Pulmonary artery endothelial cell (primary cell): Measurements from ENCODE around the gene MYRIP. TPM values are rescaled to one million over a fixed set of nuclear protein-coding genes. Genes with fewer than 3 reads are reported as not detected.

ENCODE experiments used
- DNase-seq: peaks from one replicate; pipeline ENCODE4 v3.0.0-alpha.2; 2011; ENCODE audit warnings: low read depth, low spot score
- total RNA-seq: library from RNA; depleted of rRNA; stranded (reverse); fragments of >200 nt; gene quantifications from 2 replicates; pipeline ENCODE4 v1.2.3, GENCODE V29; 2014

Gene MYRIP
- total RNA-seq, 1 donor from 2014 or later, result 22.4 TPM

GRCh38 chr3:40228792-40229350, 419.5 kb downstream of the MYRIP start:
- DNase-seq, result no peak

GRCh38 chr3:40229386-40229785, 420.0 kb downstream of the MYRIP start:
- DNase-seq, result no peak

DNA sequence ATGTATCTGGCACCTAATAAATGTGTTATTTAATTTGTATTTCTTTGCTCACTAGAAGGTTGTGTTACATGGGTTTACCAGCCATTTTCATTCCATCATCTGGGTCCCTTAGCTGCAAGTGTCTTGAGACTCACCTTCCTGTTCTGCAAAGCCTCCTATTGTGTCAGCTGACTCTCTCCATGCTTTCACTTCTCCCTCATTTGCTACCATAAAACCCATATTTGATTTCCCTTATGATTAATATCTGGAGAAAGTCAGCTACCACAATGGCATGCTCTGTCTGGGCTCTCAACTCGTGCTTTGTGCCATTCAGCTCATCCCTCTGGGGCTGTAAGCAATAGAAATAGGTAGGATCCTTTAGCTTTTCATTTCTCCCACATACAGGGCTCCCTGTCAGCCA, 420.6 kb downstream of the MYRIP start:
- DNase-seq, result no peak

DNA sequence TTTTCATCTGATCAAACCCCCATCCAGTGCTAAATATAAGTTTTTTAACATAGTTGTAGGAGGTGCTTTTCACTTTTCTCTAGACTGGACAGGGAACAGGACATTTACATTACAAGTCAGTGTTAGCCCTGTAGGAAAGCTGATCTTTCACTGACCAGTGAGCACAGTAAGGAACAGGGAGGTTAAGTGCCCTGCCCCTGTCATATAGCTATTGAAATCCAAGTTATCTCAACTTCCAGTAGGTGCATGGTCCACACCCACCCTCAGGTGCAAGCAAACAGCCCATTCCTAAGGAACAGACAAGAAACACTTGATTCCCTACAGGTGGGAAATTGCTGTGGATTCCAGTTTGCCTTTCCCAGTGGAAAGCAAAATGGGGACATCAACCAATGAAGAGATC, 421.0 kb downstream of the MYRIP start:
- DNase-seq, result no peak

DNA sequence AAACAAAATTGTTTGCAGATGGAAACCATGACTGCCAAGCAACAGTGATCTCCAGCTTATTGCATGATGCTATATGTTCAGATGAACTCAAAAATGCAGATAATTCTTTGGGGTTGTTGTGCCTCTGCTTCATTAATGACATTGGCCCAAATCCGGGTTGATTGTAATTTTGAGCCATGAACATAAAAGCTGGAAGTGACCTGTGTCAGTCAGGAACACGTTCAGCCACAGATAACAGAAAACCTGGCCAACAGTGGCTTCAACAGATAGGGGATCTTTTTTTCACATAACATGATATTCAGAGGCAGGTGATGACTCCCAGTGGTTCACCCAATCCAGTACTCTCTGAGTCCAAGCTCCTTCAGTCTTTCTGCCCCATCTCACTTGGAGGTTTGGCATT, 423.2 kb downstream of the MYRIP start:
- DNase-seq, result no peak

- DNase-seq, result no peak
Observed at GRCh38 chr3:40237159-40237558, 427.8 kb downstream of the MYRIP start.

- no peak for DNase-seq
Observed at GRCh38 chr3:40237889-40238571, 428.6 kb downstream of the MYRIP start.

DNA sequence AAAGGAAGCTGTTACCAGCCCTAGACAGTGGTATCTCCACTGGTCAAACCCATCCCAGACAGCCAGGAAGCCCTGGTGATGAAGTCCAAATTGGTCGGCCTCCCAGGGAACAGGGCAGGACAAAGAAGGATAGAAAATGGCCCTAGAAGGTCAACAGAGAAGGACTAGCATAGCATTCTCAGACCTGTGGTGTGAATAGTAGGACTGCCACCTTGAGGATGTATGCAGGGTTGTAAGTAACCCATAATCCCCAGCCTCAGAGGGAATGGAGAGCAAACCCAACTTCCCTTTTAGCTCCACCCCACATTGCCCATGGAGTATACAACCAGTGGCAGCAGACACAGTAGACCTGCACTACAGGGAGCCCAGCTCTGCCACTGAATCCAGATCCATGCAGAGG, 431.5 kb downstream of the MYRIP start:
- no peak for DNase-seq

- no peak for DNase-seq
Observed at GRCh38 chr3:40242216-40242615, 432.8 kb downstream of the MYRIP start.

GRCh38 chr3:40242638-40243037, 433.2 kb downstream of the MYRIP start:
- DNase-seq, result no peak

- DNase-seq, result no peak
Observed at GRCh38 chr3:40243056-40243455, 433.6 kb downstream of the MYRIP start.

GRCh38 chr3:40247714-40248454, 438.5 kb downstream of the MYRIP start:
- DNase-seq, result no peak

- DNase-seq, result no peak
Observed at GRCh38 chr3:40248591-40248990, 439.2 kb downstream of the MYRIP start.

- no peak for DNase-seq
Observed at GRCh38 chr3:40249168-40249567, 439.8 kb downstream of the MYRIP start.

DNA sequence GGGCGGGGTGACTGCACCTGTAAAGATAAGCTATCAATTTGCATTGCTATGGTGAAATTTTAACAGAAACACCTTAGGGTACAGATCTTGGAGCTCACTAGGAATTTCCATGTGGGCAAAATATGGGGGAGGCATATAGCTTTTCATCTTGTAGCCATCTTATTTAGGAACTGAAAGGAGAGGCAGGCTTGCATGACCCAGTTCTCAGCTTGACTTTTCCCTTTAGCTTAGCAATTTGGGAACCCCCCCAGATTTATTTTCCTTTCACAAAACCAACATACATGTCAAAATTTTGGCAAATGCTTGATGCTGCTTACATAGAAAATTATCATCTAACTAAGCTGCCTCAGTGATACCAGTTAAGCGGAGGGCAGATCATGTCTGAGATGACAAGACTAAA, 445.1 kb downstream of the MYRIP start:
- DNase-seq, result no peak

GRCh38 chr3:40254891-40255290, 445.5 kb downstream of the MYRIP start:
- DNase-seq, result no peak

DNA sequence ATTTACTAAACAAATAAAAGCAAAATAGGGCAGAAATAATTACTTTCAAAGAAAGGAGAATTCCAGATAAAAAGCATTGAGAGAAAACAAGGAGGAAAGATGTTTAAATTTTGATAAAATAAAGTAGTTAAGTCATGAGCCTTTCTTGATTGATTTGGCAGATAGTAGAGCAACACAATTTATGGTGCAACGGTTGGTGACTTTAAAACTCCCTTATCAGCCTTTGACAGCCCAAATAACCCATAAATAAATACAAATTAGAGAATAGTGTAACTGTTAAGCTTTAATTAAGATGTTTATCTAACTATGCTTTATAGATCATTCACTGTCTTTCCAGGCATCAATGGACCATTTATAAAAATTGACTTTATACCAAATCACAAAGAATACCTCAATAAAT, 446.1 kb downstream of the MYRIP start:
- no peak for DNase-seq

DNA sequence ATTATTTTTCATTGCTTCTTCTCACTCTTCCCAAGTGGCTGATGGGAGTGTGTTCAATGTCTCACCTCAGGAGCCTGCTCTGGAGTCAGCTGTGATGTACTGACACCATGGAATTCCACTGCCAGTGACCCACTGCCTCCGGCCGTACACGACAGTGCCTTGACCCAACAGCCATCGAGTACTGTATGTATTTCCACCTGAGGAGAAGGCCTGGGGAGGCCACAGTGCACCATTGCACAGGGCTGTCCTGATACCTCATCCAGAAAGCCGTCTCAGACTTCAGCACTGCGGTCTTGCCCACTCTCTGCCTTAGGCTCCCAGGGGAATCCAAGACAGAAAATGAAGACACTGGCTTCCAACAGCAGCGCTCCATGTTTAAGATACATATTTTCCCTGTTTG, 448.7 kb downstream of the MYRIP start:
- DNase-seq, result no peak

DNA sequence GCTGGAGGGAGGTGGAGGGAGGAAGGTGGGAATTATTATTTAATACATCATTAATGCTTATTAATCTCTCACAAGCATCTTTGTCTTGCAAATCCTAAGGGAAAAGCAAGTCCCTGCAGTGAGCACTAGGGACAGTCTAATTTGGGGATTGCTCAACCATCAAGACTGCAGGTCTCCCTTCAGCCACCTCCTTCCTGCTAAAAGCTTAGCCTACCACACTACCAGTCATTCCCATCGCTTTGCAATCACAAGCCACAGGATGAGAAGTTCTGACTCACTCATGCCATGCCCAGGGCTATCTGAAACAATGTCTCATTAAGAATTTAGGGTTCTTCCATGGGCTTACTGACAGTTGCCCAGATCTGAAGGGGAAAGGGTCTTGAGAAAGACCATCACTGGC, 449.1 kb downstream of the MYRIP start:
- DNase-seq, result no peak

DNA sequence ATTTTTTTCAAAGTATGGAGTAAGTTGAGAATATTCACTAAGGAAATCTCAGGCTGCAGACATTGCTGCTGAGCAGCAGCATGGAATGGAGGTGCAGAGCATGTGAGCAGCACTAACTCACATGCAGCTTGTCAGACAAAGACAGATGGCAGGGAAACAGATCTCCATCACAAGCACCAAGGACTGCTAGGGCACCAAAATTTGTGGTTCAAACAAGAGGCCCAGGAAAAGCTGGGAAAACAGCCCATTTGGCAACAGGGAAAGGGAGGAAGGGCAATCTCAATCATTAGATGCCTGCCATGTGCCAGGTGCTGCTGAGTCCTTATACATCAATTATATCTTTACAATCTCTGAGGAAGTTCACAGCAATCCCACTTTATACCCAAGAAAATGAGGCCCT, 452.9 kb downstream of the MYRIP start:
- no peak for DNase-seq

DNA sequence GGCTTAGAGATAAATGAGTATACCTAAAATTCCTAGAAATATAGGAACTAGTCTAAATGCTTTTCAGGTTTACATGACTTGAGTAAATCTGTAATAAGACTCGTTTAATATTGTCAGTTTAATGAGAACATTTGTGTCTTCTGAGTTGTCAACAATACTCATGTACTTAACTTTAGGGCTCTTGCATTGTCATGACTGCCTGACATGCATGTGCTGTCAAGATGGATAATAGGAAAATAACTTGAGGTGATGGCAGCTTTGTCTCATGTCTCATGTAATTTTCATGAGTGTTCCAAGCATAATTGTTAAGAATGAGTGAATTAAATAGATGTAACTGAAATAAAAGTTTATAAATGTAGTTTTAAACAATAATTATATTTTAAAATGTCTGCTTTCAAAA, 455.0 kb downstream of the MYRIP start:
- DNase-seq, result no peak

GRCh38 chr3:40265181-40265580, 455.8 kb downstream of the MYRIP start:
- DNase-seq, result no peak
